Neural progenitor cell (in vitro differentiated cells): ENCODE measurements around the gene ATG16L2.

Experiments
- CTCF ChIP-seq: fragments of 200-600 bp; sonication (generic); IDR thresholded peaks from 2 replicates; pipeline ENCODE4 v1.5.1; 2017; ENCODE audit warnings: antibody characterized with exemption, mild to moderate bottlenecking
- EZH2 ChIP-seq: fragments of 200-600 bp; sonication (generic); IDR thresholded peaks from 2 replicates; pipeline ENCODE4 v1.6.1; 2017; ENCODE audit warnings: antibody characterized with exemption, mild to moderate bottlenecking, moderate library complexity
- EZH2phosphoT487 ChIP-seq: fragments of 200-600 bp; sonication (generic); IDR thresholded peaks from 2 replicates; pipeline ENCODE4 v1.6.1; 2017; ENCODE audit warnings: antibody characterized with exemption

GRCh38 chr11:72856065-72856464 is 41.9 kb downstream of the ATG16L2 start:
- TF ChIP-seq EZH2 (no peak), EZH2phosphoT487 (no peak), CTCF (no peak)
